ENCODE data around the gene ADGRG1.

The ADGRG1 gene

DNA sequence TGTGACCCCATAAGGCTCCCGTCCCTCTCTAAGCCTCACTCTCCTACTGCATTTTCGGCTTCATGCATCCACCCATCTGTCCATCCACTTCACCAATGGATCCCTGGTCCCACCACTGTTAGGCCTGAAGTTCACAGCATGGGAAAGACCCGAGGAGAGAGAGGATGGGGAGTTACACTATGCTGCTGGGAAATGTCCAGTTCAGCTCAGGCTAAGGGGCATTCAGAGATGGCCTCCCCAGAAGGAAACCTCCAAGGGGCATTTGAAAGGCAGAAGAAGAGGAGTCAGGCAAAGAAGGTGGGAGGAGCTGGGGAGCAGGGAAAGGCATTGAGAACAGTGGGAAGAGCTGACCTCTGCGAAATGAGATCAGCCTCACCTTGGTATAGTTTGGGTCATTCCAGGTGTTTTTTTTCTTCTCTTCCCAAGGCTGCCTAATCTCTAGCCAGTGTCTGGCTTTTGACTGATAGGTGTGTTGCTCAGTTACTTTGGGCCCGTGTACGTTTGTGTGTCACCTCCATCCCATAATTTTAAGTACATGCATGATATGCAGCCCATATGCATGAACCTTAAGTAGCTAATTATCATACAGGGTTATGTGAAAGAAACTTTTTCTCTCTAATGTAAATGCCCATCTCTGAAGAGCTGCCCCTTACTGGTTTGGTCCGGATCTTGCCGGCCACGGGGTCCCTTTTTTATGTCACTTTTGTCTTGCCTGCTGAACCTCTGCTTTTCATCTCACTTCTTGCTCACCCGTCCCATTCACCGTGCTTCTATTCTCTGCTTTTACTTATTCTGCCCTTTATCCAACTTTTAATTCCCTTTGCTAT, 54.6 kb downstream of the ADGRG1 start:
- no peak overlapping the region for H3K4me3 ChIP-seq (replicated peaks in 1 of 2; ENCODE audit: low read depth in 2 of 2, low read length in 2 of 2)
- TF ChIP-seq, protein P1, sequence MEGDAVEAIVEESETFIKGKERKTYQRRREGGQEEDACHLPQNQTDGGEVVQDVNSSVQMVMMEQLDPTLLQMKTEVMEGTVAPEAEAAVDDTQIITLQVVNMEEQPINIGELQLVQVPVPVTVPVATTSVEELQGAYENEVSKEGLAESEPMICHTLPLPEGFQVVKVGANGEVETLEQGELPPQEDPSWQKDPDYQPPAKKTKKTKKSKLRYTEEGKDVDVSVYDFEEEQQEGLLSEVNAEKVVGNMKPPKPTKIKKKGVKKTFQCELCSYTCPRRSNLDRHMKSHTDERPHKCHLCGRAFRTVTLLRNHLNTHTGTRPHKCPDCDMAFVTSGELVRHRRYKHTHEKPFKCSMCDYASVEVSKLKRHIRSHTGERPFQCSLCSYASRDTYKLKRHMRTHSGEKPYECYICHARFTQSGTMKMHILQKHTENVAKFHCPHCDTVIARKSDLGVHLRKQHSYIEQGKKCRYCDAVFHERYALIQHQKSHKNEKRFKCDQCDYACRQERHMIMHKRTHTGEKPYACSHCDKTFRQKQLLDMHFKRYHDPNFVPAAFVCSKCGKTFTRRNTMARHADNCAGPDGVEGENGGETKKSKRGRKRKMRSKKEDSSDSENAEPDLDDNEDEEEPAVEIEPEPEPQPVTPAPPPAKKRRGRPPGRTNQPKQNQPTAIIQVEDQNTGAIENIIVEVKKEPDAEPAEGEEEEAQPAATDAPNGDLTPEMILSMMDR (IDR thresholded peaks at IDR 0.05; ENCODE audit: low read depth, low read length): no peak
- DNase-seq (ENCODE audit: low read depth in 2 of 2): no peak

DNA sequence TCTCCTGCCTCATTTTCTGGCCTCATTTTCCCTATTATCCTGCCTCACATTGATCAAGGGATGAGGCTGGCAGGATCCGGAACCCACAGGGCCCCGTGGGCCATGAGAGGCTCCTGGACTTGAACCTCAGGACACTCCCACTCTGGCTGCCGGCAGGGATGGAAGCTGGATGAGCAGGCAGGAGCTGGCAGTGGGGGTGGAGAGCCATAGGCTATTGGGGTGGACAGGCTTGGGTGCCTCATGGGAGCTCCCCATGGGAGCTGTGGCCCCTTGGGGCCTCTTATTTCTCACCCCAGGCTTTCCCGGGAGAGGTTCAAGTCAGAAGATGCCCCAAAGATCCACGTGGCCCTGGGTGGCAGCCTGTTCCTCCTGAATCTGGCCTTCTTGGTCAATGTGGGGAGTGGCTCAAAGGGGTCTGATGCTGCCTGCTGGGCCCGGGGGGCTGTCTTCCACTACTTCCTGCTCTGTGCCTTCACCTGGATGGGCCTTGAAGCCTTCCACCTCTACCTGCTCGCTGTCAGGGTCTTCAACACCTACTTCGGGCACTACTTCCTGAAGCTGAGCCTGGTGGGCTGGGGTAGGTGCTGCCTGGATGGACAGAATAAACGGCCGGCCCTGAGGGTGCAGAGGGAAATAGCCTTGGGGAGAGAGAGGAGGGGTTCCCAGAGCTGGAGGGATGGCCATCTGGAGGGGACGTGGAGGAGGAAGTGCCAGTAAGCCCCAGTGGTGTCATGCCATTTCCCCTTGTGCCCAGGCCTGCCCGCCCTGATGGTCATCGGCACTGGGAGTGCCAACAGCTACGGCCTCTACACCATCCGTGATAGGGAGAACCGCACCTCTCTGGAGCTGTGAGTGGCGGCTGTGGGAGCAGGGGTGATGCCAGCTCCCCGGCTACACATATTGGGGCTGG, 55.5 kb downstream of the ADGRG1 start:
- DNase-seq (ENCODE audit: low read depth in 2 of 2): no peak
- H3K4me3 ChIP-seq (replicated peaks in 1 of 2; ENCODE audit: low read depth in 2 of 2, low read length in 2 of 2): no peak overlapping the region
- TF ChIP-seq, protein P1 (IDR thresholded peaks at IDR 0.05; ENCODE audit: low read depth, low read length): no peak

DNA sequence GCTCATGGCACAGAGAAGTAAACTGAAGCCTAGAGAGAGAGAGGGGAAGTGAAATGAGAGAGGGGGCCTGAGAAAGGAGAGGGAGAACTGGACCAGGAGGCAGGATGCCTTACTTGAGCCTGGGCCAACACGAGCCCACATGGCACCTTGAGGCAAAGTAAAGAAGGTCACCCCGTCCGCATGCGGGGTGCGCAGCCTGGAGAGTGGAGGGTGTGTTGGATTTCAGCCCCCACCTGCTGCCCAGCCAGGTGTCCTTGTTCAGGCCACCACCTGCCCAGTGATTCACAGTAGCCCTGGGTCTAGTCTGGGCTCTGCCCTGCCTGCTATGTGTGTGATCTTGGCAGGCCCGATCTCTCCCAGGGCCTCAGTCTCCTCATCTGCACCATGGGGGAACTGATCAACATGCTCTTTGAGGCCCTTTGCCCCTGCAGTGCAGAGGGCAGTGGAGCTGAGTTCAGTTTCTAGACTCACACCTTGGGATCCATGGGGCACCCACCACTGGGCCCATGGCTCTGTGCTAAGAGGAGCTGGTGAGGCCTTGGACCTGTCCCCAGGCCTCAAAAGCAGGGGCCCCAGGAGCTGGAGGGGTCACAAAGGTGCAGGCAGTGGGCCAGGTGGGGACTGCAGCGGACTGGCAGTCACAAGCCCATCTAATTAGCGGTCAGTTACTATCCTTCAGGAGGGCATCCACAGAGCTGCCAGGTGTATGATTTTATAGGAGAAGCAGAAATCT, 56.4 kb downstream of the ADGRG1 start:
- no peak overlapping the region for H3K4me3 ChIP-seq (replicated peaks in 1 of 2; ENCODE audit: low read depth in 2 of 2, low read length in 2 of 2)
- no peak for DNase-seq (ENCODE audit: low read depth in 2 of 2)
- TF ChIP-seq, protein P1 (IDR thresholded peaks at IDR 0.05; ENCODE audit: low read depth, low read length): no peak

DNA sequence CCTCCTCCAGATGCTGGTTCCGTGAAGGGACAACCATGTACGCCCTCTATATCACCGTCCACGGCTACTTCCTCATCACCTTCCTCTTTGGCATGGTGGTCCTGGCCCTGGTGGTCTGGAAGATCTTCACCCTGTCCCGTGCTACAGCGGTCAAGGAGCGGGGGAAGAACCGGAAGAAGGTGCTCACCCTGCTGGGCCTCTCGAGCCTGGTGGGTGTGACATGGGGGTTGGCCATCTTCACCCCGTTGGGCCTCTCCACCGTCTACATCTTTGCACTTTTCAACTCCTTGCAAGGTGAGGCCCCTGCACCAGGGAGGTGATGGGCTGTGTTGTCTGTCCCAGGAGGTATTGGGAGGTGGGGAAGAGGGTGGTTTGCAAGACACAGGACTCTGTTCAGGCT, 57.2 kb downstream of the ADGRG1 start:
- DNase-seq (ENCODE audit: low read depth in 2 of 2): no peak
- TF ChIP-seq, protein P1 (IDR thresholded peaks at IDR 0.05; ENCODE audit: low read depth, low read length): no peak
- no peak overlapping the region for H3K4me3 ChIP-seq (replicated peaks in 1 of 2; ENCODE audit: low read depth in 2 of 2, low read length in 2 of 2)

DNA sequence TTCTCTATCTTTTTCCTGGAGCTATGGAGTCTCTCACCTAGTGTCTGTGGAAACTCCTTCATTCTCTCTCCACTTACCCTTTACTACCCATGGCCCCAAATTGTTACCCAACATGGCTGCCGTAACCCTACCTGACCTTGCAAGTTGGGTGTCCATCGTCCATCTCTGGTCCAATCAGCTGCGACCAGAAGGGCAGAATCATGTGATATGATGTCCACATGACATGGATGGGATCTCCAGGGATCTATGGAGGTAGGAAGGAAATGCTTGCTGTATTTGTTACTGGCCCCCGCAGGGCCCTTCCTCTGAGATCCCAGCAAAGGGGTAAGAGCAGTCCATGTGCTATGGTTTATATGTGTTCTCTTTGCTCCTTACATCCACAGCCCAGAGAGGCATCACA, 58.1 kb downstream of the ADGRG1 start:
- no peak for DNase-seq (ENCODE audit: low read depth in 2 of 2)
- TF ChIP-seq, protein P1 (IDR thresholded peaks at IDR 0.05; ENCODE audit: low read depth, low read length): no peak
- H3K4me3 ChIP-seq (replicated peaks in 1 of 2; ENCODE audit: low read depth in 2 of 2, low read length in 2 of 2): no peak overlapping the region

DNA sequence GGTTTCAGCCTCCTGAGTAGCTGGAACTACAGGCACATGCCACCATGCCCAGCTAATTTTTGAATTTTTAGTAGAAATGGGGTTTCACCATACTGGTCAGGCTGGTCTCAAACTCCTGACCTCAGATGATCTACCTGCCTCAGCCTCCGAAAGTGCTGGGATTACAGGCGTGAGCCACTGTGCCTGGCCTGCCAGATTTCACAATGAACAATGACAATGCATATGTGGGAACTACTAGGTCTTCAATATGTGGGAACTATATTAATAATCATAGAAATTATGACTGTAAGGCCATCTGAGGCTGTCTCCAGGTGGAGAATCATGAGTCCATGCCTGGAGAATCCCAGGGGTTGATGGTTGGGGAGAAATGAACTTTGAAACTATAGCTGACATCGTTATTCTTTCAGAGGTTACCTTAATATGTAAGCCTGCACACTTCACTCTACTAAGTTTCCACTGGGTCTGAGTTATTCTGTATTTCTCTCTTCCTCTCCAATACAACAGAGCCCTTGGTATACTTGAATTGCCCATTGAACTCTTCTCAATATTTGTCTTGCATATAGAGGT, 59.0 kb downstream of the ADGRG1 start:
- TF ChIP-seq, protein P1 (IDR thresholded peaks at IDR 0.05; ENCODE audit: low read depth, low read length): no peak
- no peak overlapping the region for H3K4me3 ChIP-seq (replicated peaks in 1 of 2; ENCODE audit: low read depth in 2 of 2, low read length in 2 of 2)
- no peak for DNase-seq (ENCODE audit: low read depth in 2 of 2)

All from cardiac fibroblast (primary cell).